Measurements from ENCODE around the gene SHISA6.

The SHISA6 gene

GRCh38 chr17:11441004-11441403 lies 200.0 kb downstream of the SHISA6 start:
- Histone ChIP-seq H3K4me1 (ENCODE audit: insufficient read depth, poor library complexity, severe bottlenecking) (no peaks in the 10 kb centered on the region), H3K4me3 (ENCODE audit: severe bottlenecking) (no peak overlapping the region), H3K27ac (ENCODE audit: poor library complexity, severe bottlenecking) (no peak overlapping the region), H3K36me3 (ENCODE audit: low read depth) (no peaks in the 10 kb centered on the region), H3K9me3 (ENCODE audit: severe bottlenecking) (no peaks in the 10 kb centered on the region), H3K27me3 (ENCODE audit: insufficient read depth, poor library complexity, severe bottlenecking) (no peaks in the 10 kb centered on the region)
- no peak for TF ChIP-seq CTCF (IDR thresholded peaks at IDR 0.05; ENCODE audit: poor library complexity, severe bottlenecking)
- DNase-seq (ENCODE audit: low spot score) (no peak), ATAC-seq (ENCODE audit: low read depth) (no peak)

DNA sequence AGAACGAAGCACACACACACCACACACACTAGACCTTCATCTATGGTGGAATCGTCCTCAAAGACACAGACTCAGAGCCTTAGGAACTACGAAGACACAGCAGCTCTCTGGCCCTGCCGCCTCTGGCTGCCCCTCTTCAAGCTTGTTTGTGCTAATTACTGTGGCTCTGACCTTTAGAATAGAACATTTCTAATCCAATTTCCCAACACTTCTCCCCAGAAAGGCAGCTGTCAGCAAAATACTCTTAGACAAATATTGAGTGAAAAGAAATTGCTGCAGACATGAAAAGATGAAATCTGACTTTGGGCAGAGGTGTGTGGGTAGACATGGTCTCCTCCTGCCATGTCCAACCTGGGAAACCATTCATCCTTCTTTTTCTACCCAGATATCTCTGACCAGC lies 205.3 kb downstream of the SHISA6 start:
- TF ChIP-seq CTCF (IDR thresholded peaks at IDR 0.05; ENCODE audit: poor library complexity, severe bottlenecking) = no peak
- DNase-seq (ENCODE audit: low spot score) (no peak), ATAC-seq (ENCODE audit: low read depth) (no peak)
- Histone ChIP-seq H3K27ac (ENCODE audit: poor library complexity, severe bottlenecking) (no peak overlapping the region), H3K9me3 (ENCODE audit: severe bottlenecking) (no peaks in the 10 kb centered on the region), H3K36me3 (ENCODE audit: low read depth) (no peaks in the 10 kb centered on the region), H3K4me1 (ENCODE audit: insufficient read depth, poor library complexity, severe bottlenecking) (no peaks in the 10 kb centered on the region), H3K4me3 (ENCODE audit: severe bottlenecking) (no peak overlapping the region), H3K27me3 (ENCODE audit: insufficient read depth, poor library complexity, severe bottlenecking) (no peaks in the 10 kb centered on the region)

DNA sequence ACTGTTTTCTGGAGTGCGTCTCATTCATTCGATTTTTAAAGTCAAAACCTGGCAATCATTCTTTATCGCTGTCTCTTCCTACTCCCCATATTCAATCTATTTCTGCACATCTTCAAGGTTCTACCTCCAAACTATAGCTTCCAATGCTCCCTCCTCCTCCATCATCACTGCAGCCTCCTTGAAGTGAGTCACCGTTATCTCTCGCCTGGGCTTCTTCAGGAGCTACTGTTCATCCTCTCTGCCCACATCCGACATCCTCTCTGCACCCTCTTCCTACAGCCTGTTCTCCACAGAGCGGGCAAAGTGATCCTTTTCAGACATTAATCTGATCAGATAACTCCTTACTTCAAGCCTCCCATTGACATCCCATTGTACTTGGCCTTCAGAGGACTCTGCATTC lies 213.1 kb downstream of the SHISA6 start:
- Histone ChIP-seq H3K9me3 (ENCODE audit: severe bottlenecking) (no peaks in the 10 kb centered on the region), H3K27ac (ENCODE audit: poor library complexity, severe bottlenecking) (no peak overlapping the region), H3K36me3 (ENCODE audit: low read depth) (no peaks in the 10 kb centered on the region), H3K4me3 (ENCODE audit: severe bottlenecking) (no peak overlapping the region), H3K27me3 (ENCODE audit: insufficient read depth, poor library complexity, severe bottlenecking) (no peaks in the 10 kb centered on the region), H3K4me1 (ENCODE audit: insufficient read depth, poor library complexity, severe bottlenecking) (no peaks in the 10 kb centered on the region)
- no peak for TF ChIP-seq CTCF (IDR thresholded peaks at IDR 0.05; ENCODE audit: poor library complexity, severe bottlenecking)
- DNase-seq (ENCODE audit: low spot score) (no peak), ATAC-seq (ENCODE audit: low read depth) (no peak)

DNA sequence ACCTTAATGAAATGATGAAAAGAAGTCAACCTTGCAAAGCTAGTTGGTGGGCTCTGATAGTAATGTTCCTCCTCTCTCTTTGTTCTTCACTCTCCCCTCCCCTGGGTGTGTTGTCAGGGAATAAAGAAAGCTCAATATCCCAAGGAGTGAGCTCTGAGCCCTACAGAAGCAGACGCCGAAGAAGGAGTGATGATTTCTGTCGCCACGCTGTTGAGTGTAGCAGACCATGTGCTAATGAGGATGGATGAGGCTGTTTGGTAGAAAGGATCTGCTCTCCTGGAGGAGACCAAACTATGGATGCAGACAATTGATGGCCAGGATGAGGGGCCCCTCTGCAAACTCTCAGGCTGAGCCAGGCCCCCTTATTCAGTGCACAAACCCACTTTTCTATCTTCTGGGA lies 217.3 kb downstream of the SHISA6 start:
- Histone ChIP-seq H3K27ac (ENCODE audit: poor library complexity, severe bottlenecking) (no peak overlapping the region), H3K9me3 (ENCODE audit: severe bottlenecking) (no peaks in the 10 kb centered on the region), H3K4me3 (ENCODE audit: severe bottlenecking) (no peak overlapping the region), H3K4me1 (ENCODE audit: insufficient read depth, poor library complexity, severe bottlenecking) (no peaks in the 10 kb centered on the region), H3K27me3 (ENCODE audit: insufficient read depth, poor library complexity, severe bottlenecking) (no peaks in the 10 kb centered on the region), H3K36me3 (ENCODE audit: low read depth) (no peaks in the 10 kb centered on the region)
- no peak for ATAC-seq (ENCODE audit: low read depth)
- TF ChIP-seq CTCF (IDR thresholded peaks at IDR 0.05; ENCODE audit: poor library complexity, severe bottlenecking) = no peak
- DNase-seq (ENCODE audit: low spot score) = no peak

GRCh38 chr17:11459861-11460331 lies 218.9 kb downstream of the SHISA6 start:
- Histone ChIP-seq H3K36me3 (ENCODE audit: low read depth) (no peaks in the 10 kb centered on the region), H3K9me3 (ENCODE audit: severe bottlenecking) (no peaks in the 10 kb centered on the region), H3K27ac (ENCODE audit: poor library complexity, severe bottlenecking) (no peak overlapping the region), H3K4me3 (ENCODE audit: severe bottlenecking) (no peak overlapping the region), H3K27me3 (ENCODE audit: insufficient read depth, poor library complexity, severe bottlenecking) (no peaks in the 10 kb centered on the region), H3K4me1 (ENCODE audit: insufficient read depth, poor library complexity, severe bottlenecking) (no peaks in the 10 kb centered on the region)
- no peak for DNase-seq (ENCODE audit: low spot score)
- ATAC-seq (ENCODE audit: low read depth) = no peak
- TF ChIP-seq CTCF (IDR thresholded peaks at IDR 0.05; ENCODE audit: poor library complexity, severe bottlenecking) = no peak
